ENCODE measurements around the gene PAXX. TPM values are rescaled to one million over a fixed set of nuclear protein-coding genes. Genes with fewer than 3 reads are reported as not detected.

The PAXX gene
- total RNA-seq, 1 donor, result 18.3 TPM

DNA sequence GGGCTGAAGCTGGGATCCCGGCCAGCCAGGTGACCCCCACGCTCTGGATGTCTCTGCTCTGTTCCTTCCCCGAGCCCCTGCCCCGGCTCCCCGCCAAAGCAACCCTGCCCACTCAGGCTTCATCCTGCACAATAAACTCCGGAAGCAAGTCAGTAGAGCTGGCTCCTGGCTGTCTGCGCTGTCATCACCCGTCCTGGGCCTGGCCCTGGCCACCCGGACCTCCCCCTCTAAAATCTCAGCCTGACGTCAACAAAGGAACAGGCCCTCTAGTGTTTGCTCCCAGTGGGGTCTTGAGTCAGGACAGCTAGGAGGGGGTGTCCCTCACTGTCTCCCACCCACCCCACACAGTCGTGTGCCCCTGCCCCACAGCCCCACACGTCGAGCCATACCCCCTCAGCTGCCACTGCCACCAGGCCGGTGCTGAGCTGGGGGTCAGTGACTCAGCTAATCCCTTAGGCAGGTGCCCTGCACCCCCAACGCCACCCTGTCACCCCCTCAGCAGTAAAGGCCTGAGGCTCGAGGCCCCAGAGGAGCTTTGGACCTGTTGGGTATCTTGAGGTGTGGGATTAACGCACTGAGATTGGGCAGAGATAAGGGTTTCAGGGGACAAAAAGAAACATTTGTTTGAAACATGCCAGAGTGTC lies 10.5 kb upstream of the PAXX start:
- TF ChIP-seq CTCF (IDR thresholded peaks at IDR 0.05; ENCODE audit: insufficient read depth, low read length), result no peak
- no peak overlapping the region for H3K4me3 ChIP-seq (ENCODE audit: low read depth, low read length)
- no peak for DNase-seq (ENCODE audit: low read depth)

- H3K4me3 ChIP-seq (ENCODE audit: low read depth, low read length), result no peak within 1 kb of the TSS
- DNase-seq (ENCODE audit: low read depth), result no peak
- TF ChIP-seq CTCF (IDR thresholded peaks at IDR 0.05; ENCODE audit: insufficient read depth, low read length), result no peak
Observed at GRCh38 chr9:136982232-136983051, 9.8 kb upstream of the PAXX start, which contains the start of gene LCNL1. Gene LCNL1, plus strand, starts transcription at chr9:136982993. Its CDS starts 594 bp downstream, at chr9:136983587.

DNA sequence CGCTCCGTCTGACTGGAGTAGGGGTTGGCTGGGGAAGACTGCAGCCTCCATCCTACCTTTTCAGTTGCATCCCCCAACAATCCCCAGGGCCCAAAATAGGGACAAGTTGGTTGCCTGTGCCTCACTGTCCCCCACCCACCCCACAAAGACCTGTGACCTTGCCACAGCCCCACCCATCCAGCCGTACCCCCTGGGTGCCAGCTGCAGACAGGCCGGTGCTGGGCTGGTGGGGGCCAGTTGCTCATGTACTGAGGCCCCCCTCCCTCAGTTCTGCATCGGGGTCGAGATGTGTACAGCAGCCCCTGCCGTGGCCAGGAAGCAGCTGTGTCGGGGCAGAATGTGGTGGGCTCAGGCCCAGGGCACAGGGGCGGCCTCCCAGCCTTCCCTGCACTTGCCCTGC lies 9.1 kb upstream of the PAXX start:
- TF ChIP-seq CTCF (IDR thresholded peaks at IDR 0.05; ENCODE audit: insufficient read depth, low read length), result no peak
- no peak overlapping the region for H3K4me3 ChIP-seq (ENCODE audit: low read depth, low read length)
- DNase-seq (ENCODE audit: low read depth), result no peak

DNA sequence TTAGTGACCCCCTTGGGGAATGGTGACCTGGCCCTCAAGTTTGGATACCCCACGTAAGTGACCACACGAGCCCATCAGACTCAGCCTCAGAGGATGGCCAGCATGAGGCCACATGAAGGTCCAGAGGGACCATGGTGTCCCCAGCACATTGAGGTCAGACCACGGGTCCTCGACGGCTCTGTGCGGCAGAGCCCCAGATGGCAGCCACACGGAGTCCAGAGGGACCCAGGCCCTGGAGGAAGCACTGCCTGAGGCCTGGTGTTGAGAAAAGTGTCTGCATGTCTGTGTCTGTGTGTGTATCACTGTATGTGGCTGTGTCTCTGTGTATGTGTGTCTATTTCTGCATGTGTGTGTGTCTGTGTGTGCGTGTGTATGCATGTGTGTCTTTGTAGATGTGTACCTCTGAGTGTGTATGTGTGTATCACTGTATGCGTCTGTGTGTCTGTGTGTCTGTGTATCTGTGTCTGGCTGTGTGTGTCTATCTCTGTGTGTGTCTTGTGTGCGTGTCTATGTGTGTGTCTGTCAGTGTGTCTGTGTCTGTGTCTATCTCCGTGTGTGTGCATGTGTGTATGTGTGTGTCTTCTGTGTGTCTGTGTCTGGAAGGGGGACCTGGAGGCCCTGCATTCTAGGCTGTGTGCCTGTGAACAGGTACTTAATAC lies 8.4 kb upstream of the PAXX start:
- no peak for TF ChIP-seq CTCF (IDR thresholded peaks at IDR 0.05; ENCODE audit: insufficient read depth, low read length)
- no peak for DNase-seq (ENCODE audit: low read depth)
- no peak overlapping the region for H3K4me3 ChIP-seq (ENCODE audit: low read depth, low read length)

DNA sequence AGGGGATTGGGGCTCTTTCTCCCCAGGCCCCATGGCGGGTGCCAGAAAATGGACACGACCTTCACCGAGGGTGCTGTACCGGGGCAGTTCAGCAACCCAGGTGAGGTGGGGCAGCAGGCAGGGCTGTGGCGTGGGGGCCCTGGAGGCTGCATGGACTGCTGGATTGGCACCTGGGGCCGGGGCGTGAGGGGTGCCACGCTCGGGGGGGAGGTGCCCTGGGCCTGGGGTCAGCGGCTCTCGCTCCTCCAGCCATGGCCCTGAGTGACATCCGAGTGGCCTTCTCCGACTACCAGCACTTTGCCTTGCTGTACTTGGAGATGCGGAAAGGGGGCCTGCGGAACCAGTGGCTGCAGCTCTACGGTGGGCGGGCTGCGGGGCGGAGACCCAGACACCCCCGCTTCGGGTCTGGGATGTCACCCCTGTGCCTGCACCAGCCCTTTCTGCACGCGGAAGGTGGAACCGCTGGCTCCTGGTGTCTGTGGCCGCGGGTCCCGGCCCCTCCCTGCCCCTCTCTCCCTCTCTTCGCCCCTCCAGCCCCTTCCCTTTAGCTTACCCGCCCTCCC lies 7.7 kb upstream of the PAXX start:
- no peak for DNase-seq (ENCODE audit: low read depth)
- no peak for TF ChIP-seq CTCF (IDR thresholded peaks at IDR 0.05; ENCODE audit: insufficient read depth, low read length)
- no peak overlapping the region for H3K4me3 ChIP-seq (ENCODE audit: low read depth, low read length)

- TF ChIP-seq CTCF (IDR thresholded peaks at IDR 0.05; ENCODE audit: insufficient read depth, low read length), result no peak
- no peak for DNase-seq (ENCODE audit: low read depth)
- no peak overlapping the region for H3K4me3 ChIP-seq (ENCODE audit: low read depth, low read length)
Observed at GRCh38 chr9:136985027-136985602, 7.1 kb upstream of the PAXX start.
